Measurements from ENCODE around the gene ZCCHC4.

DNA sequence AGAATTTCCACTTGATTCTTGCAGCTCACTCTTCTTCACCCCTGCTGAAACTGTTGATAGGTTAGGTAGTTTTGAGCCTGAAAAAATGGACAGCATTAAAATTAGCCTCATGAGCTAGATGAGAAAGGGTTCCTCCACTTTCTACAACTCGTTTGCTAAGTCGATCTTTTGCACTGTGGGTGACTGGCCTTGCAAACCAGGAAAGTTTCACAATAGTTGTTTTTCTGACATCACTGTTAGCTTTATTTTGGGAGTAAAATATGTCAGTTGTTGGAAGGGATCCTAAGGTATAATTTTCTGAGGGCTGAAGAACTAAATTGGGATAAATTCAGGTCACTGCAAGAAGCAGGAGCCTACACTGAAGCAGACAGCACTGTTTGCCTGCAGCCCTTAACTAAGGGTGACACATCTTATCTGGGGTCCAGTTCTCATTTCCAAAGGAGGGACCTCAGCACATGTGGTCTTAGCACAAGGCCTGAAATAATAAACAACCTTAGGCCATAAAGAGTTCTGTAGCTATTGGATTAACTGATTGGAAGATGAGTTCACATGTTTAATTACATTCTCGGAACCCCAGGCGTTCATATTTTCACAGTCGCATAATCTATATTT is 93.6 kb downstream of the ZCCHC4 start:
- TF ChIP-seq CTCF (IDR thresholded peaks at IDR 0.05; ENCODE audit: low read length) (no peak), EZH2 (optimal IDR thresholded peaks at IDR 0.05; ENCODE audit: low read depth, low read length) (no peak), EZH2phosphoT487 (IDR thresholded peaks at IDR 0.05; ENCODE audit: low read length) (no peak)

All from MM.1S (cell line).